Esophagus muscularis mucosa (tissue), 3 donors: ENCODE data around the gene BGN.

Source experiments
- CTCF ChIP-seq, 3 experiments: fragments of 200-600 bp in 2 of 3; fragments of 450-650 bp in 1 of 3; sonication (generic) in 2 of 3; IDR thresholded peaks; one replicate each; pipeline ENCODE4 v1.5.1; 2017 to 2019; ENCODE audit warnings: antibody characterized with exemption in 3 of 3, mild to moderate bottlenecking in 2 of 3, moderate library complexity in 1 of 3
- POLR2A ChIP-seq: fragments of 450-650 bp; IDR thresholded peaks from one replicate; pipeline ENCODE4 v1.6.1; 2017; ENCODE audit warnings: antibody characterized with exemption, moderate library complexity, mild to moderate bottlenecking, low read depth
- POLR2AphosphoS5 ChIP-seq, 2 donors: sonication (generic); formaldehyde crosslinking; IDR thresholded peaks; one replicate each; pipeline ENCODE4 v1.6.1; 2017; ENCODE audit warnings: antibody characterized with exemption in 2 of 2

GRCh38 chrX:153494061-153494460 lies 719 bp upstream of the BGN start:
- TF ChIP-seq CTCF (IDR thresholded peaks at IDR 0.05), result no peak
- TF ChIP-seq POLR2A, result no peak
- TF ChIP-seq POLR2AphosphoS5 (IDR thresholded peaks at IDR 0.05), result no peak
